OCI-LY3 (cell line): ENCODE results near the gene ZNF865.

Experiments
- H2AFZ ChIP-seq: fragments of 200-600, 300-600 bp; shearing (Covaris generic); 2 replicates; pipeline ENCODE4 v1.6.0; 2014; ENCODE audit warnings: antibody characterized with exemption, low read depth, low read length
- H3K27ac ChIP-seq: fragments of 200-600, 300-600 bp; sonication (generic); 2 replicates; pipeline ENCODE4 v1.5.1; 2014; ENCODE audit warnings: mild to moderate bottlenecking, low read length, moderate library complexity, mixed read lengths
- H3K27me3 ChIP-seq: fragments of 200-600, 300-600 bp; sonication (generic); 2 replicates; pipeline ENCODE4 v1.6.1; 2014; ENCODE audit warnings: low read depth, low read length, mixed read lengths
- H3K36me3 ChIP-seq: fragments of 200-600, 300-600 bp; sonication (generic); replicated peaks from 2 replicates; pipeline ENCODE3; 2014; ENCODE audit warnings: low read depth, low read length, mixed read lengths
- H3K4me1 ChIP-seq: fragments of 300-600, 200-600 bp; sonication (generic); 2 replicates; pipeline ENCODE4 v1.6.1; 2014; ENCODE audit warnings: low read length, mixed read lengths
- H3K4me2 ChIP-seq: fragments of 200-600, 300-600 bp; sonication (generic); 2 replicates; pipeline ENCODE4 v1.6.1; 2014; ENCODE audit warnings: low read length, mixed read lengths
- H3K4me3 ChIP-seq: fragments of 300-600, 200-600 bp; sonication (generic); 2 replicates; pipeline ENCODE4 v1.5.1; 2014; ENCODE audit warnings: antibody characterized with exemption, mild to moderate bottlenecking, low read length, moderate library complexity
- H3K79me2 ChIP-seq: fragments of 300-600, 200-600 bp; shearing (Covaris generic); 2 replicates; pipeline ENCODE4 v1.6.1; 2014; ENCODE audit warnings: mild to moderate bottlenecking, low read length, mixed read lengths
- H3K9ac ChIP-seq: fragments of 300-600, 200-600 bp; shearing (Covaris generic); 2 replicates; pipeline ENCODE4 v1.6.0; 2014; ENCODE audit warnings: mild to moderate bottlenecking, low read length, moderate library complexity
- H3K9me3 ChIP-seq: fragments of 200-600, 300-600 bp; shearing (Covaris generic); 2 replicates; pipeline ENCODE4 v1.6.1; 2014; ENCODE audit warnings: low read length, mixed read lengths; ENCODE audit not compliant: insufficient read depth
- H4K20me1 ChIP-seq: fragments of 200-600, 300-600 bp; sonication (generic); 2 replicates; pipeline ENCODE4 v1.6.1; 2016; ENCODE audit warnings: low read length, mixed read lengths; ENCODE audit not compliant: insufficient read depth
- EZH2phosphoT487 ChIP-seq: fragments of 200-600 bp; shearing (Covaris generic); IDR thresholded peaks from 2 replicates; pipeline ENCODE4 v1.6.1; 2018; ENCODE audit warnings: antibody characterized with exemption, mixed run types, low read depth
- TF ChIP-seq, protein P1 (sequence below): fragments of 200-600, 300-600 bp; sonication (generic); IDR thresholded peaks from 2 replicates; pipeline ENCODE4 v1.5.1; 2014; ENCODE audit warnings: antibody characterized with exemption, low read length, low read depth

The ZNF865 gene

DNA sequence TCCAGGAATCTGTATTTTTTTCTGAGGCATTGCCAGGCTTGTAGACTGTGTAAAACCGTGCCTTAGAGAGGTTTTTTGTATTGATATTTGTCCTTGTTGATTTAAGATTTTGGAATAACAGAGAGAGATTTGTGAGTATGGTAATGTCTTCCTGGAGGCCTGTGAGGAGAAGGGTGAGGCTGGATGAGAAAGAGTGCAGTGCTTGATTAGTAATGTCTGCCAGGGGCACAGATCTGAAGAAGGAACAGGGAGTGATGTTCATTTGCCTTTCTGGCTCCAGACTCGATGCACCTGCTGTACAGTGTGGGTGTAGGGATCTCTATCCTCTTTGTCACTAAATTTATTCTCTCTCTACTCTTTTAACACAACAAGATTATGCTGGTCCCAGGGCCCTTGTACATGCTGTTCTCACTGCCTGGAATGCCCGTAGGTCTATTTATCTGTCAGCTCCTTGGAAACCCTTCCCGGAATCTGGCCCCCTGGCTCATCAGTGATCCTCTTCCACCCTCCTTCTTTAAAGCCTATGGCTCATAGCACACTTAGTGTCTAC is 10.4 kb upstream of the ZNF865 start:
- no peak overlapping the region for H3K4me2 ChIP-seq
- H3K36me3 ChIP-seq, result peaks cover 30% of the 10 kb centered on the region
- peaks cover 6% of the 10 kb centered on the region; the same call in 1 of the 2 replicates for H3K79me2 ChIP-seq
- no peak overlapping the region for H3K4me3 ChIP-seq
- peaks cover 7% of the 10 kb centered on the region for H3K4me1 ChIP-seq
- H3K9me3 ChIP-seq, result no peaks in the 10 kb centered on the region
- no peak overlapping the region for H3K9ac ChIP-seq
- TF ChIP-seq, protein P1, sequence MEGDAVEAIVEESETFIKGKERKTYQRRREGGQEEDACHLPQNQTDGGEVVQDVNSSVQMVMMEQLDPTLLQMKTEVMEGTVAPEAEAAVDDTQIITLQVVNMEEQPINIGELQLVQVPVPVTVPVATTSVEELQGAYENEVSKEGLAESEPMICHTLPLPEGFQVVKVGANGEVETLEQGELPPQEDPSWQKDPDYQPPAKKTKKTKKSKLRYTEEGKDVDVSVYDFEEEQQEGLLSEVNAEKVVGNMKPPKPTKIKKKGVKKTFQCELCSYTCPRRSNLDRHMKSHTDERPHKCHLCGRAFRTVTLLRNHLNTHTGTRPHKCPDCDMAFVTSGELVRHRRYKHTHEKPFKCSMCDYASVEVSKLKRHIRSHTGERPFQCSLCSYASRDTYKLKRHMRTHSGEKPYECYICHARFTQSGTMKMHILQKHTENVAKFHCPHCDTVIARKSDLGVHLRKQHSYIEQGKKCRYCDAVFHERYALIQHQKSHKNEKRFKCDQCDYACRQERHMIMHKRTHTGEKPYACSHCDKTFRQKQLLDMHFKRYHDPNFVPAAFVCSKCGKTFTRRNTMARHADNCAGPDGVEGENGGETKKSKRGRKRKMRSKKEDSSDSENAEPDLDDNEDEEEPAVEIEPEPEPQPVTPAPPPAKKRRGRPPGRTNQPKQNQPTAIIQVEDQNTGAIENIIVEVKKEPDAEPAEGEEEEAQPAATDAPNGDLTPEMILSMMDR, result no peak
- TF ChIP-seq EZH2phosphoT487, result no peak
- H3K27ac ChIP-seq, result no peak overlapping the region
- no peak overlapping the region for H2AFZ ChIP-seq
- no peaks in the 10 kb centered on the region for H4K20me1 ChIP-seq
- no peaks in the 10 kb centered on the region for H3K27me3 ChIP-seq

DNA sequence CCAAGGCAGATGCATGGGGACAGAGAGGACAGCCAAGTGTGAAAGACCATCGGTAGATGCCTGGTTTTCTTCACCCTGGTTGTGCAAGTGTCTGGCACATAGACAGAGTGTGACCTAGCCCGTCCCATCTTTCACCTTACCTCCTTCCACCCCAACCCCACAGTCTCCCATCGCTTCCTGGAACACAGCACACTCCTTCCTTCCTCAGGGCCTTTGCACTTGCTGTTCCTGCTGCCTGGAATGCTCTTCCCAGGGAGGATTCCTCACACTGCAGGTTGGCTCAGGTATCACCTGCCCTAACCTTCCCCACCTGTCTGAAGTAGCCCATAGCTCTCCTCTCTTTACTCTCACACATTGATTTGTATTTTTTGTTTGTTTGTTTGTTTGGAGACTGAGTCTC is 9.1 kb upstream of the ZNF865 start:
- Histone ChIP-seq H3K9ac (no peak overlapping the region), H3K27ac (no peak overlapping the region), H3K27me3 (no peaks in the 10 kb centered on the region), H2AFZ (no peak overlapping the region), H3K79me2 (peaks cover 12% of the 10 kb centered on the region), H3K4me3 (no peak overlapping the region), H4K20me1 (no peaks in the 10 kb centered on the region), H3K9me3 (no peaks in the 10 kb centered on the region), H3K4me2 (no peak overlapping the region), H3K36me3 (peaks cover 30% of the 10 kb centered on the region), H3K4me1 (peaks cover 14% of the 10 kb centered on the region)
- TF ChIP-seq EZH2phosphoT487, result no peak
- TF ChIP-seq, protein P1, result no peak

DNA sequence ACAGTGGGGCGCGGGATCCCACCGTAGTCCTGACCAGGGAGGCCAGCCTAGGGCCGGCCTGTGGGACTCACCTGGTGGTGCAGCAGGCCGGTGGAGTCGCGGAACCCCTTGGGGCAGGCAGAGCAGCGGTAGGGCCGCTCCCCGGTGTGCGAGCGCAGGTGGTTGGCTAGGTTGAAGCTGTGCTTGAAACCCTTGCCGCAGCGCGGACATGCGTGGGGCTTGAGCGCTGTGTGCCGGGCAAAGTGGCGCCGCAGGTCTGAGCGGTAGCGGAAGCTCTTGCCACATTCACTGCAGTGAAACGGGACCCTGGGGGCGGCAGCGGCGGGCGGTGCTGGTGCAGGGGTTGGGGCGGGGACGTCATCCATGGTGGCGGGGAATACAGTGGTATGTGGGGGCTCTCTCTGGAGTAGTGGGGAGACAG is 7.9 kb upstream of the ZNF865 start:
- Histone ChIP-seq H3K27ac (no peak overlapping the region), H3K27me3 (no peaks in the 10 kb centered on the region), H3K4me1 (peaks cover 15% of the 10 kb centered on the region), H4K20me1 (no peaks in the 10 kb centered on the region), H3K36me3 (peaks cover 20% of the 10 kb centered on the region), H3K9me3 (no peaks in the 10 kb centered on the region), H3K4me2 (no peak overlapping the region), H3K9ac (no peak overlapping the region), H2AFZ (no peak overlapping the region), H3K4me3 (no peak overlapping the region), H3K79me2 (peaks cover 12% of the 10 kb centered on the region)
- no peak for TF ChIP-seq EZH2phosphoT487
- TF ChIP-seq, protein P1, result no peak

DNA sequence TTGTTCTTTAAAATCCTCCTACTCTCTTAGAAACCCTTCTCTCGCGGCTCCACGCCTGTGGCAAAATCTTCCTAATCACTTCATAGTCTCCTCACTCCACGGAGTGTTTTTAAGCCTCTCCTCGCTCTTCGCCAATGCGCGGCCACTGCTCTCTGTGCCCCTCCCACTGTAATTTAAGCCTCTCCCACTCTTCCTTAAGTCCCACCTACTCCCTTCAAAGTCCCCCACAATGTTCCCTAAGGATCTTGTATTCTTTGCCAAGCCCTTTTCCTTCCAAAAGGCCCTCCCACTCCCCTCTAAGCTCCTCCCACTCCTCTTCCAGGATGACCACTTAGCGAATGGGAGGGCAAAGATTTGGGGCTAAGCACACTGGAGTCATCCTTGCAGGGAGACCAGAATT is 7.4 kb upstream of the ZNF865 start:
- H3K9ac ChIP-seq, result no peak overlapping the region

More for the DNA sequence above, 7.4 kb upstream of the ZNF865 start:
- H3K27me3 ChIP-seq, result no peaks in the 10 kb centered on the region
- no peaks in the 10 kb centered on the region for H4K20me1 ChIP-seq
- TF ChIP-seq, protein P1, result no peak
- no peak for TF ChIP-seq EZH2phosphoT487
- no peak overlapping the region for H3K27ac ChIP-seq
- H3K36me3 ChIP-seq, result peaks cover 20% of the 10 kb centered on the region
- H3K4me1 ChIP-seq, result peaks cover 15% of the 10 kb centered on the region
- peak overlapping the region; percentile 52; the same call in 1 of the 2 replicates for H3K4me2 ChIP-seq
- H2AFZ ChIP-seq, result no peak overlapping the region
- no peak overlapping the region for H3K4me3 ChIP-seq
- H3K9me3 ChIP-seq, result no peaks in the 10 kb centered on the region
- H3K79me2 ChIP-seq, result peaks cover 12% of the 10 kb centered on the region
